ENCODE results near the gene PTMA. TPM values are rescaled to one million over a fixed set of nuclear protein-coding genes. Genes with fewer than 3 reads are reported as not detected.
A peak's percentile ranks its signal among the peaks of the same experiment; 100 is the strongest.

The PTMA gene
- total RNA-seq, 1 experiment from 2014 or later, result 1,390 TPM

GRCh38 chr2:231715499-231715837 lies 7.1 kb downstream of the PTMA start:
- POLR2A ChIA-PET, result interaction anchor here (0.6 kb wide), 1 partner anchor 102 kb away, joined by 4 read pairs; no protein-coding TSS in a partner anchor
- no TSS peak for BruUV-seq (replicated peaks)

GRCh38 chr2:231715988-231716616 lies 7.8 kb downstream of the PTMA start:
- Histone ChIP-seq H3K27me3 (ENCODE audit: control insufficient read depth, insufficient read depth, low read length) (no peaks in the 10 kb centered on the region), H3K27ac (ENCODE audit: low read length) (peak overlapping the region; percentile 7; the same call in 1 of the 2 replicates), H3K9me3 (ENCODE audit: control insufficient read depth, insufficient read depth, low read depth, low read length) (no peaks in the 10 kb centered on the region), H3K4me1 (ENCODE audit: control insufficient read depth, insufficient read depth, low read length) (peaks cover 42% of the 10 kb centered on the region), H3K36me3 (ENCODE audit: control insufficient read depth, insufficient read depth, low read length) (peaks cover 11% of the 10 kb centered on the region), H3K4me3 (ENCODE audit: low read depth in 2 of 2, low read length in 2 of 2) (no peak overlapping the region)
- POLR2A ChIA-PET, result no interaction called here
- in situ Hi-C loops (cut with HindIII; ENCODE audit: low pct_unique_long_range_greater_than_20kb, low sequenced_read_pairs) (no loop called here), intact Hi-C loops (cut with micrococcal nuclease; ENCODE audit: unreplicated experiment) (loop anchor here (1.0 to 2.0 kb wide), 2 partner anchors 67 to 104 kb away; no protein-coding TSS in a partner anchor)
- TF ChIP-seq SIN3A (IDR thresholded peaks at IDR 0.05; ENCODE audit: borderline replicate concordance, insufficient read depth, low read depth, low read length) (0 out of 2 replicates have a peak, but pooled peaks have one; percentile 8), CTCF (IDR thresholded peaks at IDR 0.05) (no peak), TCF7L2 (IDR thresholded peaks at IDR 0.05; ENCODE audit: low read depth, low read length) (no peak), POLR2AphosphoS5 (IDR thresholded peaks at IDR 0.05; ENCODE audit: low read depth, low read length) (no peak)
- TF ChIP-seq, protein P1, sequence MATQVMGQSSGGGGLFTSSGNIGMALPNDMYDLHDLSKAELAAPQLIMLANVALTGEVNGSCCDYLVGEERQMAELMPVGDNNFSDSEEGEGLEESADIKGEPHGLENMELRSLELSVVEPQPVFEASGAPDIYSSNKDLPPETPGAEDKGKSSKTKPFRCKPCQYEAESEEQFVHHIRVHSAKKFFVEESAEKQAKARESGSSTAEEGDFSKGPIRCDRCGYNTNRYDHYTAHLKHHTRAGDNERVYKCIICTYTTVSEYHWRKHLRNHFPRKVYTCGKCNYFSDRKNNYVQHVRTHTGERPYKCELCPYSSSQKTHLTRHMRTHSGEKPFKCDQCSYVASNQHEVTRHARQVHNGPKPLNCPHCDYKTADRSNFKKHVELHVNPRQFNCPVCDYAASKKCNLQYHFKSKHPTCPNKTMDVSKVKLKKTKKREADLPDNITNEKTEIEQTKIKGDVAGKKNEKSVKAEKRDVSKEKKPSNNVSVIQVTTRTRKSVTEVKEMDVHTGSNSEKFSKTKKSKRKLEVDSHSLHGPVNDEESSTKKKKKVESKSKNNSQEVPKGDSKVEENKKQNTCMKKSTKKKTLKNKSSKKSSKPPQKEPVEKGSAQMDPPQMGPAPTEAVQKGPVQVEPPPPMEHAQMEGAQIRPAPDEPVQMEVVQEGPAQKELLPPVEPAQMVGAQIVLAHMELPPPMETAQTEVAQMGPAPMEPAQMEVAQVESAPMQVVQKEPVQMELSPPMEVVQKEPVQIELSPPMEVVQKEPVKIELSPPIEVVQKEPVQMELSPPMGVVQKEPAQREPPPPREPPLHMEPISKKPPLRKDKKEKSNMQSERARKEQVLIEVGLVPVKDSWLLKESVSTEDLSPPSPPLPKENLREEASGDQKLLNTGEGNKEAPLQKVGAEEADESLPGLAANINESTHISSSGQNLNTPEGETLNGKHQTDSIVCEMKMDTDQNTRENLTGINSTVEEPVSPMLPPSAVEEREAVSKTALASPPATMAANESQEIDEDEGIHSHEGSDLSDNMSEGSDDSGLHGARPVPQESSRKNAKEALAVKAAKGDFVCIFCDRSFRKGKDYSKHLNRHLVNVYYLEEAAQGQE (IDR thresholded peaks at IDR 0.05; ENCODE audit: insufficient read depth in 1 of 2, low read depth in 2 of 2, low read length in 1 of 2), result no peak
- ATAC-seq (no peak), DNase-seq (ENCODE audit: low read depth, low spot score) (no peak)
- no TSS peak for BruUV-seq (replicated peaks)
- CTCF ChIA-PET, result interaction anchor here (2.7 kb wide), 1 partner anchor 39 kb away, joined by 74 read pairs; no protein-coding TSS in a partner anchor

More at GRCh38 chr2:231715499-231715837, 7.1 kb downstream of the PTMA start:
- H3K27me3 ChIP-seq (ENCODE audit: control insufficient read depth, insufficient read depth, low read length), result no peaks in the 10 kb centered on the region
- DNase-seq (ENCODE audit: low read depth, low spot score) (no peak), ATAC-seq (peak; percentile 0; the same call in 1 of the 2 replicates)
- 0 out of 2 replicates have a peak, but pooled peaks have one; percentile 5 for TF ChIP-seq SIN3A (IDR thresholded peaks at IDR 0.05; ENCODE audit: borderline replicate concordance, insufficient read depth, low read depth, low read length)
- TF ChIP-seq, protein P1 (IDR thresholded peaks at IDR 0.05; ENCODE audit: insufficient read depth in 1 of 2, low read depth in 2 of 2, low read length in 1 of 2), result no peak
- peaks cover 42% of the 10 kb centered on the region for H3K4me1 ChIP-seq (ENCODE audit: control insufficient read depth, insufficient read depth, low read length)
- H3K27ac ChIP-seq (ENCODE audit: low read length), result no peak overlapping the region
- peaks cover 11% of the 10 kb centered on the region for H3K36me3 ChIP-seq (ENCODE audit: control insufficient read depth, insufficient read depth, low read length)
- no peaks in the 10 kb centered on the region for H3K9me3 ChIP-seq (ENCODE audit: control insufficient read depth, insufficient read depth, low read depth, low read length)
- no peak overlapping the region for H3K4me3 ChIP-seq (ENCODE audit: low read depth in 2 of 2, low read length in 2 of 2)
- in situ Hi-C loops (cut with HindIII; ENCODE audit: low pct_unique_long_range_greater_than_20kb, low sequenced_read_pairs) (no loop called here), intact Hi-C loops (cut with micrococcal nuclease; ENCODE audit: unreplicated experiment) (loop anchor here (1.0 to 2.0 kb wide), 2 partner anchors 67 to 103 kb away; no protein-coding TSS in a partner anchor)
- CTCF ChIA-PET, result interaction anchor here (1.0 to 2.7 kb wide), 4 partner anchors 27 to 43 kb away, joined by 3 to 74 read pairs (median 12); no protein-coding TSS in a partner anchor

All from Panc1 (cell line).